ENCODE measurements around the gene RALGPS1.

DNA sequence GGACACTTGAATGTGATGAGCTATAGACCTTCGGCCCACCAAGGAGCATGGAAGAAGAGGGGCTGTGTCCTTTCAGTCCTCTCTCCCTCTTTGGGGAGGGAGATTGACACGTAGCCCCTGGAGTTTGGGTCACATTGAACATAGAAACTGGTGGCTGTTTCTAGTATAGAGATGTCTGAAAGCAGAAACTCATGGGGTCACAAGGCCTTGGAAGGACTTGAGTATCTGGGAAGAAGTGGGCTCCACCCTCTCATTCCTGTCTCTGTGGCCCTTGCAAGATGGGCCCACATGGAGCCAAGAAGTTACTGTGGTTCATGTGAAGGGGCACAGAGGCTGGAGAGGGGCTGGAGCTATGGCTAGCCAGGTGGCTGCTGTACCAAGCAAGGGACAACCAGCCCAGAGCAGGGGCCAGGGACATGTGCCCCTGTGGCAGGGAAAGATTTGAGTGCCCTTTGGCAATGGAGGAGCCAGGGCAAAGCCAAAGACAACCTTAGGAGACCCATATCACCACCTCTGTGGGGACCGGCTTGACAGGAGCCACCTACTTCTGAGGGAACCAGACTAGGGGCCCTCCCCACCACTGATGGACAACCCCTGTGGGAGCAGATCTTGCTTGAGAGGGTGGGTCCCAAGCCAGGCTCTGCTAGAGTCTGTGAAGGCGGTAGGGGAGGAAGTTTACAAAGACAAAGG lies 220.6 kb downstream of the RALGPS1 start:
- TF ChIP-seq ARNT (IDR thresholded peaks at IDR 0.05) (no peak), SP1 (IDR thresholded peaks at IDR 0.05) (no peak), ZNF384 (IDR thresholded peaks at IDR 0.05) (no peak), NFRKB (IDR thresholded peaks at IDR 0.05) (no peak), SUZ12 (IDR thresholded peaks at IDR 0.05) (no peak), CTBP1 (IDR thresholded peaks at IDR 0.05; ENCODE audit: borderline replicate concordance) (no peak), FOXK2 (IDR thresholded peaks at IDR 0.05) (no peak), L3MBTL2 (conservative IDR thresholded peaks at IDR 0.05) (no peak), LEF1 (IDR thresholded peaks at IDR 0.05; ENCODE audit: borderline replicate concordance) (no peak), BHLHE40 (IDR thresholded peaks at IDR 0.05; ENCODE audit: borderline replicate concordance) (no peak), ELF4 (IDR thresholded peaks at IDR 0.05) (no peak), TARDBP (IDR thresholded peaks at IDR 0.05) (no peak), FOXA1 (IDR thresholded peaks at IDR 0.05) (no peak)
- TF ChIP-seq, protein P1, sequence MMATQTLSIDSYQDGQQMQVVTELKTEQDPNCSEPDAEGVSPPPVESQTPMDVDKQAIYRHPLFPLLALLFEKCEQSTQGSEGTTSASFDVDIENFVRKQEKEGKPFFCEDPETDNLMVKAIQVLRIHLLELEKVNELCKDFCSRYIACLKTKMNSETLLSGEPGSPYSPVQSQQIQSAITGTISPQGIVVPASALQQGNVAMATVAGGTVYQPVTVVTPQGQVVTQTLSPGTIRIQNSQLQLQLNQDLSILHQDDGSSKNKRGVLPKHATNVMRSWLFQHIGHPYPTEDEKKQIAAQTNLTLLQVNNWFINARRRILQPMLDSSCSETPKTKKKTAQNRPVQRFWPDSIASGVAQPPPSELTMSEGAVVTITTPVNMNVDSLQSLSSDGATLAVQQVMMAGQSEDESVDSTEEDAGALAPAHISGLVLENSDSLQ (IDR thresholded peaks at IDR 0.05) = no peak

Data from HEK293T (cell line).